Measurements from ENCODE around the gene CDHR3.
A peak's percentile ranks its signal among the peaks of the same experiment; 100 is the strongest.
"Not testable (repeated sequence)": the region's sequence is repeated elsewhere in the genome, so short reads cannot be mapped to it uniquely, and the experiment has no call there.

Gene CDHR3

DNA sequence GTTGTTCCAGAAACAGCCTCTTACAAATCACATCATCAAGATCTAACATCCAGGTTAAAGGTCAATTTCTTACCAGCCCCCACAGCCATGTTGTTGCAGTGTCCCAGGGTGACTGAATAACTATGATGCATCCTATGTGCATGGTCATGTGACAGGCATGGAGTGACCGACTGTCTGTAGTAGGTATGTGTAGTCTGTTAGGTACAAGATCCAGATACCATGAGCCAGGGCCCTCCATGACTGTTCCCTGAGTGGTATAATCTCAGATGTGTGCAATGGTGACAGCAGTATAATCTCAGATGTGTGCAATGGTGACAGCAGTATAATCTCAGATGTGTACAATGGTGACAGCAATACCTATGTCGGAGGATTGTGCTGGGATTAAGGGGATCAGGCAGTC is 8.8 kb downstream of the CDHR3 start:
- DNase-seq (ENCODE audit: low spot score) = no peak

DNA sequence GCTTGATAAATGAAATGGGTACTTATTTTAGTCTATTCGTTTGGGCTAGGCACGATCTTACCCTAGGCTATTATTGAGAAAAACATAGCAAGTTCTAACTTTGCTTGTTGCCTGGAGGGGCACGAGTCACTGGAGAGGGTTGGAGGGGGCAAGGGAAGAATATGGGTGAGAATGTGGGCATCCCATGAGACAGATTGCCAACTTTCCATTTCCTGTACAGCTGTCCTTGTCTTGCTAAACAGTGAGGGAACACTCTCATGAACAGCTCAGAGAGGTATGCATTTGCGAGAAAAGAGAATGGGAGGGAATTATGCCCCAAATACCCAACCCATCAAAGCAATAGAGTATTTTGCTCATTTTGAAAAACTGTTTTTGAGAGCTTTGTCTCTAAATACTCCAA is 9.2 kb downstream of the CDHR3 start:
- DNase-seq (ENCODE audit: low spot score) = peak; percentile 35

DNA sequence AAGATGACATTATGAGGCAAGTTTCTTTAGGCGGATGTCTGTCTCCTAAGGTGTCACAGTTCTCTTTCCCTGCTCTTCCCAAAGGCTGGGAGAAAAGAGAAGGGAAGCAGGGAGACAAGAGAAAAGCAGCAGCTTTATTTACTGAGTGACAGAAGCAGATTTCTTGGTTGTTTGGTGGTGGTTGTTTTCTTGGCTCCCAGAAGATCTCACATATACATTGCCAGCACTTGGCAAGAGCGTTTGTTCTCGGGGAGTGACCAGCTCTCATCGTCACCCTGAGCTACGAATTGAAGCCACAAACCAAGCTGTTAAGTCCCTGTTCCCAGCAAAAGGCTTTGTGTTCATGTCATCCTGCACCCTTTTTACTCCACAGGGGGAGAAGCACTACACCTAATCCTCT is 11.4 kb downstream of the CDHR3 start:
- no peak for DNase-seq (ENCODE audit: low spot score)

DNA sequence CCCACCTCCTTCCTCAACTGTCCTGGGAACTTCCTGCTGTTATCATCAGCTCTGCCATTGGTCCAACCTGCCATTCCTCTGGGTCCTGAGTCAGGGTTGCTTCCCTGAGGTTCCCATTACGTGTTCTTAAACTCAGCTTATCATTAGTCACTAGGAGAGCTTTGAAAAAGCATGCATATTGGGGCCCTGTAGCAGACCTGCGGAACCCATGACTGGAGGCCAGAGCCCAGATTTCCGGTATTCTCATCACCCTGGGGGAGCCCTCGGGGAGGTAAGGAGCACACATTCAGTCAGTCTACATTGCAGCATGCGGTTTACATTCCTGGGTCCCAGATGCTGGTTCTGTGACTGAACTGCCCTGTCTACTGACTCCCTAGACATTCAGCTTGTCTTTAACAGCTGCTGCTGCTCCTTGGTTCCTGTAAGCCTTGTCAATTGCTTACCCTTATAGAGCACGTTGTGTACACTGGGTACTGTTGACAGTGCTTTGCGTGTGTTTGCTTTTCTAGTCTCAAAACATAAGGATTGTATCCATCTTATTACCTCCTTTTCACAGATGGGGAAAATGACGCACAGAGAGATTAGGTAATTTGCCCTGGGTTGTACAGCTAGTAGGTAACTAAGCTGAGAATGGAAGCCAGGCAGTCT is 12.8 kb downstream of the CDHR3 start:
- no peak for DNase-seq (ENCODE audit: low spot score)

DNA sequence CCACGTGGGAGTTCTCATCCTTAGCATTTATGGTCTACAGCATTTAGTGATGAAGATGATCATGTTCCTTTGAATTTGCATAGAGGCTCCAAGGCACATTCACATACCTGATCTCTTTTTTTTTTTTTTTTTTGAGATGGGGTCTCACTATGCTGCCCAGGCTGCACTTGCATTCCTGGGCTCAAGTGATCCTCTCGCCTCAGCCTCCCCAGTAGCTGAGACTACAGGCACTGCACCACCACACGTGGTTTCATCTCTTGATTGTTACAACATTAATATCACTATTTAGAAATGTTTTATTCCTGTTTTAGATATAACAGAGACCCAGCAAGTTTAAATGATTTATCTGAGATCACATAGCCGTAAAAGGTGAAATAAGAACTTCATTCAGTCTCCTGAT is 13.8 kb downstream of the CDHR3 start:
- no peak for DNase-seq (ENCODE audit: low spot score)

DNA sequence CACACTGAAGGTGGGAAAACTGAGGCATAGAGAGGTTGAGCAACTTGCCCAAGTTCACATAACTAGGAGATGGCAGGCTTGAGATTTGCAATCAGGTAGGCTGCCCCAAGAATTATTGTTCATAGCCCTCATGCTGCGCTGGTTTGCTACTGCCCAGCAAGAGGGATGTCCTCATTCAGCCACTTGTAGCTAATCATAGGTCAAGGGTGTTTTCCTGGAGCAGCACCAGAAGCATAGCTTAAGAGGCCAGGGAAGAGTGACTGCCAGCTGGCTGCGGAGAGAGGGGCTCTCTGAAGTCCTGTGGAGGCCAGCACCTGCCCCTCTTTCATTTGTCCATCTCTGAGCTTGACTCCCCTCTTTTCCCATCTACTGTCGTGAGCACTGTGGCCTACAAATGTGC is 15.0 kb downstream of the CDHR3 start:
- DNase-seq (ENCODE audit: low spot score) = no peak

DNA sequence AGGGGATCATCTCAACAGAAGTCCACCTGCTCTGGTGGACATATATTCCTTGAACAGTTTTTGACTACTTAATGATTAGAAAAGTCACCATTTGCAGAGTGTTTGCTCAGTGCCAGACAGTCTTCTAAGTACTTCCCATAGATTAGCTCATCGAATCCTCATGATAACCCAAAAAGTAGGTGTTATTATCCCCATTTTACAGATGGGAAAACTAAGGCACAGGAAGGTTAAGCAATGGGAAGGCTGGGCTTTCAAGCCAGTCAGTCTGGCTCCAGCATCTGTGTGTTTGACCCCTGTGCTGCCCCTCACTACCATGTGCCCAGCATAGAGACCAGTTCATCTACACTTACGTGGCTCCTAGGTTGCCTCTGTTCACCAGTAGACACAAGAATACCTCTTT is 15.9 kb downstream of the CDHR3 start:
- no peak for DNase-seq (ENCODE audit: low spot score)

DNA sequence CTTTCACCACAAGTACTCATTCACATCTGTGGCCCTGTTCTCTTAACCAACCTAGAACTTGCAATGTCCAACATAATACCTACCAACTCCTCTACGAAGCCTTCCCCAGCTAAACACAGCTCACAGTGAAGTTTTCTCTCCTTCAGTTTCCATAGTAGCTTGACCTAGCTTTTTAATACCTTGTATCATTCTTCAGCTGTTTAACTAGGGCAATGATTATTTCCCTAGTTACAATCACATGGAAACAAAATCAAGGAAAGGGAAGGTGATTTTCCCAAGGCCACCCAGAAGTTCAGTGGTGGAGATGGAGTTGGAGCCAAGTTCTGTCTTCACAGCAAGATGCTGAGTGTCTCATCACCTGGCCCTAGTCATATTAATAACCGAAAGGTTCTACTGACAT is 16.3 kb downstream of the CDHR3 start:
- no peak for DNase-seq (ENCODE audit: low spot score)

DNA sequence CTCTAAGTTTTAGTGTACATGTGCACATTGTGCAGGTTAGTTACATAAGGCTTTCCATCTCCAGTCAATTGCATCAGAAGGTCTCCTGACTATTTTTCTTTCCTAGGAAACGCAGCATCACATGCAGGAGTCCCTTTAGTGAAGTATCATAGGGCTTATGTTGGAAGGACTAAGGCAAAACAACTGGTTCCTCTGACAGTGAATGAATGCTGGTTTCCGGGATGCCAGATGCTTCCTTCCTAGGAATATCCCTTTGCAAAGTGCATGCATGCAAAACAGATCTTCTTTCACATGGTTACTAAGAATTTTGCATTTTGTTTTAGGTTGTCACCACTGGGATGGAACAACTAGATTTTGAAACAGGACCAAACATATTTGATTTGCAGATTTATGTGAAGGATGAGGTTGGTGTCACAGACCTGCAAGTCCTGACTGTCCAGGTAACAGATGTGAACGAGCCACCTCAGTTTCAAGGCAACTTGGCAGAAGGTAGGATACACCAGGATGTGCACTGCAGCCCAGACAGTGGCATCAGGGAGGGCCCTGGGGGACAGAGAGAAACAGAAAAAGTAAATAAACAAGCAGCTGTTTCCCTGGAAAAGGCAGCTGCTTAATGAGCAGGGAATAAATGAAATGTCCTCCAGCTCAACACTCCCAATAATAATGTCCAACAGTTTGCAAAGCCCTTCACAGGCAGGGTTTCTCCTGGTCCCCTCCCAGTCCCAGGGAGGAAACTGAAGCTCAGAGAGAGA is 17.8 kb downstream of the CDHR3 start:
- no peak for DNase-seq (ENCODE audit: low spot score)

DNA sequence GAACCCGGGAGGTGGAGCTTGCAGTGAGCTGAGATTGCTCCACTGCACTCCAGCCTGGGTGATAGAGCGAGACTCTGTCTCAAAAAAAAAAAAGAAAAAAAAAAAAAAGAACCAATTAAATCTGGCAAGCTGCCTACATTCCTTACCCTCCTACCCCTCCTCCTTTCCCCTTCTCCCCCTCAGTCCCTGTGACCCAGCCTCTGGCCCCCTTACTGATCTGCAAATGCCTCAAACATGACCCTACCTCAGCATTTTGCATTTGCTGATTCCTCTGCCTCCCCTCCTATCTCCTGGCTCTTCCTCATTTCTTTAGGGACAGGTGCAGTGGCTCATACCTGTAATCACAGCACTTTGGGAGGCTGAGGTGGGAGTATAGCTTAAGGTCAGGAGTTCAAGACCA is 19.3 kb downstream of the CDHR3 start:
- no peak for DNase-seq (ENCODE audit: low spot score)

DNA sequence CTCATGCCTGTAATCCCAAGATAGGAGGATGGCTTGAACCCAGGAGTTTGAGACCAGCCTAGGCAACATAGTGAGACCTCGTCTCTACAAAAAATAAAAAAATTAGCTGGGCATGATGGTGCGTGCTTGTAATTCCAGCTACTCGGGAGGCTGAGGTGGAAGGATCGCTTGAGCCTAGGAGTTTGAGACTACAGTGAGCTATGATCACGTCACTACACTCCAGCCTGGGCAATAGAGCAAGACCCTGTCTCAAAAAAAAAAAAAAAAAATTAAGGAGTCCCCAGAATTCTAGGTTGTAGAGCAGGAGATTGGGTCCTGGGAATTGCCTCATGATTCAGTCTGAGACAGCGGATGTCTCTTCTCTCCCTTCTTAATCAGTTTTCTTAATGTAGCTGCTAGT is 21.7 kb downstream of the CDHR3 start:
- DNase-seq (ENCODE audit: low spot score) = not testable (repeated sequence)

DNA sequence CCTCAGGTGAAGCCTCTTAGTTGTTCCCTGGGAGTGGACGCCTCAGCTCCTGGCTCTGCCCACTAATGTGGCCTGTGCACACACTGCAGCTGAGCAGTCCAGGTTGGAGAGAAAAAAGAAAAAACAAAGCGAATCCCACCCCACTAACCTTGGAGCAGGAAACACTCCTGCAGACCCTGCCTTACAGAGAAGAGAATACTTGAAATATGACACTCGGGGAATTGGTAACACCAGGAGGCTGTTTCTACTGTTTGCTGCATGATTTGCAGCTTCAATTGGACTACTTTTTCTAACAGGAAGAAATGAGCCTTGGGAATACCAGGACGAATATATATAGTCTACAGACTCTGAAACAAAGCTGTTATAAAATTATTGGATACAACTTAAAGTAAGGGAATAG is 22.2 kb downstream of the CDHR3 start:
- no peak for DNase-seq (ENCODE audit: low spot score)

DNA sequence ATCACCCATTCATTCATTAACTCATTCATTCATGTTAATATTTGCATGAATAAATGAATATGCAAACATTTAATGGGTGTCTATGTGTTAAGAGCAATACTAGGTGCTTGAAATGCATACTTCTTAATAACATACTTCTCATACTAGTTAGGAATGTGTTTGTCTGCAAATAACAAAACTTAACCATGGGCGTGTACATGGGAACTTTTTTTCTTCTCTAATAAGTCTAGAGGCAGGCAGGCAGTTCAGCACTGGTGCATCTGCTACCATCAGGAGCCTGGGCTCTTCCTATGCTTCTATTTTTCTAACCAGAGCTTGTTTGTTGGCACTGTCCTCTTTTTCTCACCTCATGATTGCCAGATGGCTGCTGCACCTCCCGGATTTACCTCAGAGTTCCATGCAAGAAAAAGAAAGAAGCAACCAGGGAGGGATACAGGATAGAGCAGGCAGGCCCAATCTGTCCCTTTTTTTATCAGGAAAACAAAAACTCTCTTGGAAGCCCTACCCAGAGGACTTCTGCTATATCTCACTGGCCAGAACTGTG is 22.7 kb downstream of the CDHR3 start:
- no peak for DNase-seq (ENCODE audit: low spot score)

DNA sequence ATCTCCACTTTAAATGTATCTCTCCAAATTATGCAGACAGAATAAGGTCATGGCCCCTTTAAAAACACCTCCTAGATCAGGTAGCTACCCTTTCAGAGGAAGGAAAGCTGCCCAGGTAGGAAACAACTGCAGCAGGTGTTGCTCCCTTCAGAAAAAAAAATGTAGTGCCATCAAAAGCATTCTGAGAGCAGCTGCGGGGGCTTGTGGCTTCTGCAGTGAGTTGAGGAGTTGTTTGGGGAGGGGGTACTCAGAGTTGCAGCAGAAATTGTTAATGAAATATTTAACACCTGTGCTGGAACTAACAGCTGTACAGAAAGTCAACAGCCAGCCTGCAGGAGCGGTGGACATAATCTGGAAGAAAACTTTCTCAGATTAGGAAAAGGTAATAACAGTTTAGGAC is 24.0 kb downstream of the CDHR3 start:
- DNase-seq (ENCODE audit: low spot score) = no peak

DNA sequence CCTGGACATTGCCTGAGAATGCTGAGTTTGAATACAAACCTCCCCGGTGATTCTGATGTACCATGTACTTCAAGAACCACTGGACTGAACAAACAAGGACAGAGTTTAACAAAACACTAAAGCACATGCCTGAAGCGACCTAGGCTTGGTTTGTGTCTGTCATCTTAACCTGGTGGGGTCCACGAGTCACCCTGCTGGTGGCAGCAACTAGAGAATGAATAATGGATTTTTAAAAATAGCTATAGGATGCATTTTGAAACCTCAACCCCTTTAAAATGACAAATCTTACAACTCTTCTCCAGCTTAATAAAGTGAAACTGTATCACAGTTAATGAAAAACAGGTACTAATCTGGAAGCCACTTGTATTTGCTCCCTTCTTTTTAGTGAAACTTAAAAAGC is 25.2 kb downstream of the CDHR3 start:
- DNase-seq (ENCODE audit: low spot score) = no peak

DNA sequence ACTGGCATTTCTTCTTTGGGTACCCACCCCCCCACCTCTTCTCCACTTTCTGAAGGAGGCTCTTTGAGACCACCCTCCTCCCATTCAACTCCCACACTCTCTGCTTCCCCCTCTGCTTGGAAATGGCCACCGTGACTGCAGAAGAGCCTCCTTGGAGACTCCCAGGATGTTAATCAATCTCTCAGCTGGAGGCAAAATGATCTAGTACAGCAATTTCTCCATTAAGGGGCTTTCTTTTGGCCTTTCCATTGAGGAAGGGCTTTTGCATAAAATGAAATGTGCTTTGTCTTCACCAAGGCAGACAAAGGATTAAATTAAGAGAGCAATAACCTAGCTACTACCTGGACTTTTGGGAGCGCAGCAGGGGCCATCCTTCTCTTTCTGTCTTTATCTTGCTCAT is 26.1 kb downstream of the CDHR3 start:
- no peak for DNase-seq (ENCODE audit: low spot score)

DNA sequence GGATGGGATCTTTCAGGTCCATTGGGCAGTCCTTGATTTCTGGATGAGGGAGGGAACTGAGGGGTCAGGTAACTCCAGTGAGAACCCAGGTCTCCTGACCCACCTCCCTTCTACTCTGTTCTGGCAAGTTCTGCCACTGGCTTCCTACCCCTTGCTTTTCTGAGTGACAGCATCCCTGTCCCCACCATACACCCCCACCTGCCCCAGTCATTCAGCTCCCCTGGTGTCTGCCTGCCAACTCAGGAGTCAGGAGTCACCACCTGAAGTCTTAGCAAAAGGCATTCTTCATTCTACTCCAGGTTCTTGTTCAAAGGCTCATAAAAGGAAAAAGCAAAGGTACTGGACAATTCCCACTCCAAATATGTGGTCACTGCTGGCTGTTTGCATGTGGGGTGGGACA is 26.6 kb downstream of the CDHR3 start:
- no peak for DNase-seq (ENCODE audit: low spot score)

DNA sequence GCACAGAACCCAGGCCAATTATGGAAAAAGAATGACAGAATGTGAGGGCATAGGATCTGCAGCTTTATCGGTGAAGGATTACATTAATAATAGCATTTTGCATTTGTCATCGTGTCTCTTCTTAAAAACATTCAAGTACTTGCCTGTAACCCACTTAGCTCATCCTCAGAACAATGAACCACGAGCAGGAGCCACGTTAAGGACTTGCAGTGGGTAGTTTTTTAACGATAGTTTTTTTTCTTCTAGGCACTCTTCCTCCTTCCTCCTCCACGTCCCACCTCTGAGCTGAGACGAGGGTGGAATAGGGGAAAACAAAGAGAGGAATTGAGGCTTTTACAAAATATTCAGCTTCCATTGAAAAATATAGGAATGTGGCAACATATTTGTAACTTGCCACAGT is 27.1 kb downstream of the CDHR3 start:
- DNase-seq (ENCODE audit: low spot score) = no peak

DNA sequence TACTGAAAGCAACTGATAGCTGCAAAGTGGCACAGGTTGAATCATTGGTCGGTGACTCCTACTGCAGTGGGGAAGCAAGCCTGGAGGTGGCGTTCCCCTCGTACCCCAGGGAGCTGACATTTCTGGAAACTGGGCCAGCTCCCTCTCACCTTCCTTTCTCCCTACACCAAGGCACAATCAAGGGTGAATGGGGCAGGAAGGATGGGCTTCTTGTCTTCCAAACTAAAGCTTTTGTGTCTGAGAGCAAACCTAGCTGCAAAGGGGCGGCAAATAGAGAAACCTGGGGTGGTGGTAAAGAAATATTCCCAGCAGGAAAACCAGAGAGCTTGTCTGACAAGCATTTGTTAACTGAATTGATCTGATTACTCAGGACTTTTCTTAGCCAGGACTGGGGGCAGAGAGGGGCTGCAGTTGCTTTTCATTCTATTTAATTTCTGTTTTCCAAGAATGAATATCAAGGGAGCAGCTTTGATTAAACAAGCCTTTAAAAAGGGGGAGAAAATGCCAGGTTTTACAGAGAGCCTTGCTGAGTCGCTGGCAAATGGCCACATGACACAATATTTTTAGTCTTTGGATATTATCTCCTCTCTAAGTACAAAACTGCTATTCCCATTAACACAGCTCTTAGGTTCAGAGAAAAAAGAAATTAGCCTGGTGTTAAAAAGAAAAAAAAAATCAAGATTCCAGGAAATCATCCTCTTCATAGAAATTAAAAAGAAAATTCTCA is 27.8 kb downstream of the CDHR3 start:
- no peak for DNase-seq (ENCODE audit: low spot score)

DNA sequence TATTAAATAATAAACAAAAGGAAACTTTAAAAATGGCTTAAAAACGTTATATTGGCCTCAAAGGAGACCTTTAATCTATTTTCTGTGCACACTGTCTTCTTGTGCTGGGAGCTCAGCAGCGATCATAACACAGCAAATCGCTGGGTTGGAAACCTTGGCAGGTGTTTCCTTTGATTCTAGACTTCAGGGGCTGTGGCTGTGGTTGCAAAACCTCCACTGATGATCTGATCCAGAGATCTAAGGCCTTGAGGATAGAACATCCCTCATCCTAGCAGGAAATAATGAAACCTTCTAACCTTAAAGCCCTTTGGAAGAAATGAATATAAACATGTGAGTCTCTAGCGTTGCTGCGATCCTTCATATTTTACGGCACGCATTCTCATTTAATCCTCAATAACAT is 29.8 kb downstream of the CDHR3 start:
- peak; percentile 42 for DNase-seq (ENCODE audit: low spot score)

DNA sequence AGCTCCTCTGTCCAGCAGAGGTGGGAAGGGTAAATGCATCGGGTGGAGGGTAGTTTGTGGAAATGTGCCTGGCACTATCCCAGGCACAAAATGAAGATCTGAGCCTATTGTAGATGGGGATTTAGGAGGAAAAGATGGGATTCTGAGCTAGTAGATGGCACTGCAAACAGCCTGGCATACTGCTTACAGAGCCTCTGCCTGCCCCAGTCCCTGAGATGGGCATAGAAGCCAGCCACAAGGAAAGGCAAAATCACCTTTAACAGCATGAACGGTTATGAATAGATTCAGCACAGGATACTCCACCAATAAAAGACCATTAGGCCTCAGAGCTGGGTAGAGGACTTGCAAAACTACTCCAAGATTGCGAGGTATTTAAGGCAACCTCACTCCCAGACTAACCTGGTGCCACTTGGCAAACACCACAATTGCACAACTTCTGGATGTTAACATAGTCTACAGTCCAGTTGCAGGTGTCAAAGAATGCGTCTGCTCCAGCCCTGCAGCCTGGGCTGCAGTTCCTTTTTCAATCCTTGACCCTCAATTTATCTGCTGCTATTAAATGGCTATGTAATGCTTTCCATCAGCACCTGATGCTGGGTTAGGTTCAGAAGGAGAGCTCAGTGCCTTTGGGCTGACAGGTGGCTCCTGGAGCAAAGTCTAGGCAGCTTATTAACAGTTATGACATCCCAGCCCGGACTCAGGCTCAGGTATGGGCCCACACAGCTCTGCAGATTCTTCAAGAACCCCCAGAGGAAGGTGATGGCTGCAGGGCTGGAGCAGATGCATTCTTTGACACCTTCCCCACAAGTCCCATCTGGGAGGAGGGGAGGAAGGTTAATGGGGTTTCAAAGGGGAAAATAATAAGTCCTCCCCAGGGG is 34.0 kb downstream of the CDHR3 start:
- DNase-seq (ENCODE audit: low spot score) = no peak

DNA sequence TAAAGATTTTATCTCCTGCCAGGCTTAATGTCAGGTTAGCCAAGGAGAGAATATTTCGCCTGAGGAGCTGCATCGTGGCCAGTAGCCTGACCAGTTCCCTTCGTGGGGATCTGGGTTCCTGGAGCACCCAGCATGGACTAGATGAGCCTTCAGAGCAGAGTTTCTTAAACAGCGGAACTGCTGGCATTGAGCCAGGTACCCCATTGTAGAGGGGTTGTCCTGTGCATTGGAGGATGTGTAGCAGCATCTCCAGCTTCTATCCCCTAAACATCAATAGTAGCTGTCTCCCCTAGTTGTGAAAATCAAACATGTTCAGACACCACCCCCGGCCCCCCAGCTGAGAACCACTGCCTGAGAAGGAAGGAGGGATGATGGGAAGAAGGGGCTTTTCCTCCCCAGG is 36.2 kb downstream of the CDHR3 start:
- DNase-seq (ENCODE audit: low spot score) = no peak

All from NAMALWA (cell line).